GM21360 (cell line): Measurements from ENCODE around the gene RUBCNL.
A peak's percentile ranks its signal among the peaks of the same experiment; 100 is the strongest.
"Not testable (repeated sequence)": the region's sequence is repeated elsewhere in the genome, so short reads cannot be mapped to it uniquely, and the experiment has no call there.

ENCODE experiments used
- ATAC-seq: cut with Tn5 transposase; IDR thresholded peaks from one replicate; pipeline ENCODE4 v1.9.1; 2021; ENCODE audit warnings: mild to moderate bottlenecking, moderate library complexity; ENCODE audit not compliant: unreplicated experiment

Gene RUBCNL

GRCh38 chr13:46374710-46375109 lies 12.3 kb downstream of the RUBCNL start:
- ATAC-seq: no peak

GRCh38 chr13:46373623-46374022 lies 13.4 kb downstream of the RUBCNL start:
- no peak for ATAC-seq

GRCh38 chr13:46372938-46373337 lies 14.1 kb downstream of the RUBCNL start:
- not testable (repeated sequence) for ATAC-seq

- no peak for ATAC-seq
Measured at GRCh38 chr13:46372071-46372470, 15.0 kb downstream of the RUBCNL start.

- ATAC-seq: no peak
Measured at GRCh38 chr13:46369506-46370277, 17.4 kb downstream of the RUBCNL start.

GRCh38 chr13:46367617-46368327 lies 19.3 kb downstream of the RUBCNL start:
- ATAC-seq: no peak

GRCh38 chr13:46361276-46361934 lies 25.6 kb downstream of the RUBCNL start:
- ATAC-seq: no peak

GRCh38 chr13:46360604-46361003 lies 26.4 kb downstream of the RUBCNL start:
- no peak for ATAC-seq

GRCh38 chr13:46359714-46360113 lies 27.3 kb downstream of the RUBCNL start:
- no peak for ATAC-seq

GRCh38 chr13:46355901-46356590 lies 31.0 kb downstream of the RUBCNL start:
- no peak for ATAC-seq

- no peak for ATAC-seq
Measured at GRCh38 chr13:46355088-46355468, 32.0 kb downstream of the RUBCNL start.

- peak; percentile 54 for ATAC-seq
Measured at GRCh38 chr13:46354156-46355087, 32.6 kb downstream of the RUBCNL start.

- no peak for ATAC-seq
Measured at GRCh38 chr13:46352805-46353204, 34.2 kb downstream of the RUBCNL start.

- ATAC-seq: no peak
Measured at GRCh38 chr13:46350003-46350402, 37.0 kb downstream of the RUBCNL start.

- no peak for ATAC-seq
Measured at GRCh38 chr13:46348961-46349360, 38.1 kb downstream of the RUBCNL start.

- no peak for ATAC-seq
Measured at GRCh38 chr13:46347277-46347676, 39.8 kb downstream of the RUBCNL start.

GRCh38 chr13:46345866-46346265 lies 41.2 kb downstream of the RUBCNL start:
- ATAC-seq: no peak

- no peak for ATAC-seq
Measured at GRCh38 chr13:46345398-46345797, 41.7 kb downstream of the RUBCNL start.

- no peak for ATAC-seq
Measured at GRCh38 chr13:46343279-46343994, 43.6 kb downstream of the RUBCNL start.

GRCh38 chr13:46342538-46342937 lies 44.5 kb downstream of the RUBCNL start:
- ATAC-seq: no peak
